IMR-90 (cell line): ENCODE results near the gene MARS1. TPM values are rescaled to one million over a fixed set of nuclear protein-coding genes. Genes with fewer than 3 reads are reported as not detected.

ENCODE experiments used
- ATAC-seq: fragments of 200-7000 bp; cut with Tn5 transposase; 2 replicates; pipeline ENCODE4 v1.9.1; 2020; ENCODE audit warnings: low read depth, mild to moderate bottlenecking, moderate library complexity
- BruUV-seq: library from RNA; stranded (reverse); fragments of 400-500 nt; replicated peaks from 2 replicates; lab custom pipeline; 2021; lab: Mats Ljungman, UMichigan
- CTCF ChIA-PET: fragments of 300-600 bp; formaldehyde crosslinking; extraction: SDS; loops from one replicate; lab custom pipeline; 2021; ENCODE audit warnings: antibody characterized with exemption; lab: Yijun Ruan, JAX
- POLR2A ChIA-PET: fragments of 300-600 bp; sonication (Branson Sonifier 250); formaldehyde crosslinking; loops from one replicate; lab custom pipeline; 2022; ENCODE audit warnings: antibody characterized with exemption; ENCODE audit not compliant: unreplicated experiment; lab: Charles Lee
- DNase-seq: peaks from one replicate; pipeline ENCODE4 v3.0.0; 2013
- H2AFZ ChIP-seq: replicated peaks from 2 replicates; pipeline ENCODE3; 2013; ENCODE audit warnings: low read length, mild to moderate bottlenecking; ENCODE audit not compliant: poor library complexity
- H2AK5ac ChIP-seq: 2 replicates; pipeline ENCODE4 v1.6.1; 2013; ENCODE audit warnings: low read depth, low read length, inconsistent platforms
- H2AK9ac ChIP-seq: replicated peaks from 2 replicates; pipeline ENCODE3; 2013; ENCODE audit warnings: mild to moderate bottlenecking, low read depth, low read length, moderate library complexity; ENCODE audit not compliant: poor library complexity
- H2BK120ac ChIP-seq: 2 replicates; pipeline ENCODE4 v1.6.1; 2013; ENCODE audit warnings: low read depth, low read length, inconsistent platforms
- H2BK15ac ChIP-seq: 3 replicates; pipeline ENCODE4 v1.6.1; 2013; ENCODE audit warnings: low read depth, low read length, inconsistent platforms
- H2BK20ac ChIP-seq: 2 replicates; pipeline ENCODE4 v1.6.1; 2013; ENCODE audit warnings: low read depth, mild to moderate bottlenecking, inconsistent platforms, low read length, moderate library complexity
- H2BK5ac ChIP-seq: 2 replicates; pipeline ENCODE4 v1.6.1; 2013; ENCODE audit warnings: mild to moderate bottlenecking, low read depth, low read length, inconsistent platforms; ENCODE audit not compliant: poor library complexity, severe bottlenecking
- H3K14ac ChIP-seq: replicated peaks from 2 replicates; pipeline ENCODE4 v1.6.1; 2013; ENCODE audit warnings: low read depth, low read length, inconsistent platforms
- H3K18ac ChIP-seq: 2 replicates; pipeline ENCODE4 v1.6.1; 2013; ENCODE audit warnings: low read depth, low read length, control low read depth
- H3K23ac ChIP-seq: 2 replicates; pipeline ENCODE4 v1.6.1; 2013; ENCODE audit warnings: low read depth, low read length, inconsistent platforms
- H3K27ac ChIP-seq: 2 replicates; pipeline ENCODE4 v1.5.1; 2013; ENCODE audit warnings: mild to moderate bottlenecking, control low read depth, low read length; ENCODE audit not compliant: insufficient read depth
- H3K27me3 ChIP-seq: 2 replicates; pipeline ENCODE4 v1.6.1; 2013; ENCODE audit warnings: low read length; ENCODE audit not compliant: control insufficient read depth, insufficient read depth
- H3K36me3 ChIP-seq: 2 replicates; pipeline ENCODE4 v1.6.1; 2013; ENCODE audit warnings: low read length, mixed read lengths; ENCODE audit not compliant: control insufficient read depth, insufficient read depth
- H3K4ac ChIP-seq: 2 replicates; pipeline ENCODE4 v1.6.1; 2013; ENCODE audit warnings: low read depth, low read length, inconsistent platforms
- H3K4me1 ChIP-seq: 2 replicates; pipeline ENCODE4 v1.6.1; 2013; ENCODE audit warnings: low read length, mixed read lengths; ENCODE audit not compliant: control insufficient read depth, insufficient read depth
- H3K4me2 ChIP-seq: 2 replicates; pipeline ENCODE4 v1.6.1; 2013; ENCODE audit warnings: low read depth, mild to moderate bottlenecking, control low read depth, low read length, moderate library complexity
- H3K4me3 ChIP-seq: 2 replicates; pipeline ENCODE4 v1.5.1; 2013; ENCODE audit warnings: low read depth, mild to moderate bottlenecking, control low read depth, low read length, moderate library complexity; ENCODE audit not compliant: insufficient read depth
- H3K56ac ChIP-seq: 2 replicates; pipeline ENCODE4 v1.6.1; 2013; ENCODE audit warnings: low read length, inconsistent platforms; ENCODE audit not compliant: insufficient read depth; ENCODE audit errors: extremely low read depth
- H3K79me1 ChIP-seq, 2 experiments: 2 replicates each; pipeline ENCODE4 v1.6.1; 2013; ENCODE audit warnings: low read length in 2 of 2, inconsistent platforms in 1 of 2, low read depth in 1 of 2
- H3K9ac ChIP-seq: 2 replicates; pipeline ENCODE4 v1.6.1; 2013; ENCODE audit warnings: low read depth, low read length, control low read depth
- H3K9me1 ChIP-seq: 2 replicates; pipeline ENCODE4 v1.6.1; 2013; ENCODE audit warnings: low read length, inconsistent platforms; ENCODE audit not compliant: insufficient read depth
- H3K9me3 ChIP-seq: 2 replicates; pipeline ENCODE4 v1.6.1; 2013; ENCODE audit warnings: low read length; ENCODE audit not compliant: control insufficient read depth, insufficient read depth
- H4K20me1 ChIP-seq: 2 replicates; pipeline ENCODE4 v1.6.1; 2013; ENCODE audit warnings: low read length, inconsistent platforms; ENCODE audit not compliant: insufficient read depth
- H4K5ac ChIP-seq: 2 replicates; pipeline ENCODE4 v1.6.1; 2013; ENCODE audit warnings: mild to moderate bottlenecking, low read depth, low read length, control low read depth
- H4K8ac ChIP-seq, 2 experiments: 2 replicates each; pipeline ENCODE4 v1.6.1; 2013; ENCODE audit warnings: low read depth in 2 of 2, low read length in 2 of 2, control low read depth in 1 of 2, inconsistent platforms in 1 of 2
- H4K91ac ChIP-seq: 2 replicates; pipeline ENCODE4 v1.6.1; 2013; ENCODE audit warnings: low read depth, low read length, inconsistent platforms; ENCODE audit not compliant: insufficient read depth
- BHLHE40 ChIP-seq: fragments of 150-350 bp; IDR thresholded peaks from 2 replicates; pipeline ENCODE4 v1.6.1; 2016; ENCODE audit warnings: mild to moderate bottlenecking, low read depth, low read length
- CTCF ChIP-seq: conservative IDR thresholded peaks from 2 replicates; pipeline ENCODE4 v1.5.1; 2012; ENCODE audit warnings: mild to moderate bottlenecking, low read depth, low read length, improper control_type of control experiment
- ELK1 ChIP-seq: fragments of 150-350 bp; IDR thresholded peaks from 2 replicates; pipeline ENCODE4 v1.6.1; 2016; ENCODE audit warnings: low read depth, mild to moderate bottlenecking, low read length, moderate library complexity, borderline replicate concordance
- FOS ChIP-seq: fragments of 150-350 bp; IDR thresholded peaks from 2 replicates; pipeline ENCODE4 v1.6.1; 2016; ENCODE audit warnings: low read depth, low read length
- MAFK ChIP-seq: IDR thresholded peaks from 2 replicates; pipeline ENCODE4 v1.6.1; 2012; ENCODE audit warnings: low read depth, low read length, improper control_type of control experiment
- NFE2L2 ChIP-seq: fragments of 150-350 bp; IDR thresholded peaks from 2 replicates; pipeline ENCODE4 v1.6.1; 2016; ENCODE audit warnings: low read depth, mild to moderate bottlenecking, low read length
- RAD21 ChIP-seq: IDR thresholded peaks from 2 replicates; pipeline ENCODE4 v1.6.1; 2012; ENCODE audit warnings: low read length, improper control_type of control experiment
- RCOR1 ChIP-seq: IDR thresholded peaks from 2 replicates; pipeline ENCODE4 v1.6.1; 2012; ENCODE audit warnings: mild to moderate bottlenecking, low read length, improper control_type of control experiment; ENCODE audit not compliant: insufficient replicate concordance
- RFX5 ChIP-seq: IDR thresholded peaks from 2 replicates; pipeline ENCODE4 v1.8.0; 2012; ENCODE audit warnings: low read depth, mild to moderate bottlenecking, low read length, moderate library complexity
- SMC3 ChIP-seq: fragments of 150-350 bp; IDR thresholded peaks from 2 replicates; pipeline ENCODE4 v1.6.1; 2016; ENCODE audit warnings: low read depth, mild to moderate bottlenecking, antibody characterized with exemption, low read length, moderate library complexity
- WGBS, 2 experiments: methylation state at CpG; one replicate each; pipeline versions ENCODE4 v1.1.5 to v1.1.7; 2013; ENCODE audit warnings: missing lambda C conversion rate in 2 of 2; ENCODE audit not compliant: insufficient read length in 1 of 2; ENCODE audit errors: extremely low coverage in 2 of 2; 5-methylcytosine and 5-hydroxymethylcytosine counted together
- dilution Hi-C: fragments of 300-500 bp; cut with HindIII; formaldehyde crosslinking; loops from one replicate; pipeline ENCODE4 v1.14.3; 2018; ENCODE audit warnings: low sequenced_read_pairs; ENCODE audit not compliant: unreplicated experiment
- in situ Hi-C: fragments of 300-500 bp; cut with MboI; formaldehyde crosslinking; loops from 3 replicates; pipeline ENCODE4 v1.14.3; 2019; ENCODE audit warnings: low sequenced_read_pairs, inconsistent platforms, mixed read lengths
- intact Hi-C: fragments of 100-400 bp; cut with micrococcal nuclease; formaldehyde crosslinking; loops from 2 replicates; pipeline ENCODE4 v1.10.0; 2022
- polyA plus RNA-seq, 3 experiments: library from polyadenylated mRNA; depleted of rRNA; stranded (reverse); fragments of >200 nt; gene quantifications; 2 replicates each; pipeline ENCODE4 v1.2.3, GENCODE V29; 2012; ENCODE audit warnings: low replicate concordance in 1 of 3
- total RNA-seq: library from RNA; depleted of rRNA; stranded (reverse); fragments of >200 nt; gene quantifications from 2 replicates; pipeline ENCODE4 v1.2.3, GENCODE V29; 2012
- TF ChIP-seq, protein P1 (sequence below): fragments of 150-350 bp; IDR thresholded peaks from 2 replicates; pipeline ENCODE4 v1.6.1; 2017; ENCODE audit warnings: mild to moderate bottlenecking, antibody characterized with exemption, low read length, low read depth

MARS1 gene
- total and polyA plus RNA-seq, 2 of the 4 experiments (the other 2 are of a cell fraction) = 156 to 164 TPM

DNA sequence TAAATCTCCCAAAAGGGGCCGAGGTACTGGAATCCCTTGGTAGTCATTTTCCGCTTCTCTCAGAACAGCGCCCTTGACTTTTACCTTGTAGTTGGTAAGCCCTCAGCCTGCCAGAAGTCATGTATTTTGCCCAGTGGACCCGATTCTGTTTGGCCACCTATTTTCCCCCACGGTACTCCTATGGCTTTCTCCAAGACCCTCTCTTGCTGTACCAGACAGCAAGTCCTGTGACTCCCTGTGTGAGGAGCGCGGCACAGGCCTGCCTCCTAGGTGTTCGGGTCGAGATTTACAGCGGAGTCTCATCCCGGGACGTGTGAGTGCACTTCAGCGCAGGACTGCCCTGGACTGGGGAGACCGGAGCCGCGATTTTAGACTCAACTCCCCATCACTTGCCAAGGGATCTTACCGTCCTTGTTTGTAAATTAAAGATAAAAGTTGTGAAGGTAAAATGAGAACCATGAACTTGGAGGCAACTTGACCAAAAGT lies 33.7 kb downstream of the MARS1 start (continued):
- no peak for TF ChIP-seq ELK1

DNA sequence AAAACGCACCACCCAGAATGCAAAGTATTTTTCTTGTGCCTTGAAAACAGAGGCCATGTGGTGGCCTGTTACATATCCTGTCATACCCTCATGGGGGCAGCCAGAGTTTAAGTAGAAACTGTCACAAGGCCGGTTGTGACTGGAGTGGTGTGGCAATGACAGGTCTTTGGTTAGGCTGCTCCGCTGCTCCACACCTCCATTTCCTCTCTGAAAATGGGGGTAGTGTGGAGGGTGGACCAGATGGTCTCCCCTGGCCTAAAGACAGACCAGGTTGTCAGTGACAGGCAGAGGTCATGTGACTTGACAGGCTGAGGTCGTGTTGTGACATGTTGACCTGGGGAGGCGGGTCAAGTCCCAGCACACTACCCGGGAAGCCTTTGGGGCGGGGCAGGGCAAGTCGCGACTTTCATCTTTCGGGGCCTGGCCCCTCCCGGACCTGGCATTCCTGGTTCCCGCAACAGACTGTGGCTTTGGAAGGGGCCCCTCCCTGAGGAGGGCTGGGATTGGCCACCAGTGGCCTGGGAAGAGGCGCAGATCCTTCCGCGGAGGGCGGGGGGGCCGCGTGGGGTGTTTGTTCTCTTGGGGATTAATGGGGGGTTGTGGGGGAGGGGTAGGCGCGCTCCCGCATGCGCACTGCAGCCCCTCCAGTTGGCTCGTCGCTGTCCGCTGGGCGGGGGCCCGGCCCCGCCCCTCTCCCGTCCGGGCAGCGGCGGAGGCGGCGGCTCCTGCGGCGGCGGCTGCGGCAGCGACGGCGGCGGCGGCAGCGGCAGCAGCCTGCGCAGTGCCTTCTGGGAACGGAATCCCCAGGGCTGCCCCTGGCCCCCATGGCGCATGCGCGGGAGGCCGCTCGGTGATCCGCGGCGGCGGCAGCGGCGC lies 34.4 kb downstream of the MARS1 start, which contains the start of gene MBD6:
Gene MBD6 (plus strand): TSS at position 814 of the 876 bp plus-strand sequence. CDS start 1,480 bp downstream, outside the sequence.
- peak within 1 kb of the TSS; percentile 93 for H2AFZ ChIP-seq
- peak within 1 kb of the TSS; percentile 91 for H3K56ac ChIP-seq
- H3K4me1 ChIP-seq = peaks cover 22% of the 10 kb centered on the region
- peak; percentile 48 for ATAC-seq
- H3K23ac ChIP-seq = peak within 1 kb of the TSS; percentile 100
- intact Hi-C loops (no loop called here), in situ Hi-C loops (no loop called here), dilution Hi-C loops (no loop called here)
- no peaks in the 10 kb centered on the region for H3K27me3 ChIP-seq
- peak within 1 kb of the TSS; percentile 59 for H3K4me3 ChIP-seq
- H4K8ac ChIP-seq = peak within 1 kb of the TSS; percentile 78 to 100
- peak within 1 kb of the TSS; percentile 100 for H2AK9ac ChIP-seq
- peaks cover 41% of the 10 kb centered on the region for H3K36me3 ChIP-seq
- peak within 1 kb of the TSS; percentile 100 for H3K14ac ChIP-seq
- H3K4me2 ChIP-seq = peak within 1 kb of the TSS; percentile 93
- BruUV-seq = no TSS peak
- H4K5ac ChIP-seq = peak within 1 kb of the TSS; percentile 85
- whole genome bisulfite sequencing, 2 experiments = 0% methylated on average over 12 of the region's 57 CpGs; no CpG with 5 or more reads in 1 of the 2 experiments
- peak within 1 kb of the TSS; percentile 98 for H2BK5ac ChIP-seq
- peak within 1 kb of the TSS; percentile 81 for H2BK15ac ChIP-seq
- peak within 1 kb of the TSS; percentile 91 for H3K9ac ChIP-seq
- POLR2A ChIA-PET = no interaction called here
- no peaks in the 10 kb centered on the region for H3K9me3 ChIP-seq
- DNase-seq = peak; percentile 91
- H3K4ac ChIP-seq = peak within 1 kb of the TSS; percentile 100
- H3K9me1 ChIP-seq = peaks cover 14% of the 10 kb centered on the region
- H3K18ac ChIP-seq = peak within 1 kb of the TSS; percentile 94
- peaks cover 53% of the 10 kb centered on the region for H4K20me1 ChIP-seq
- peak within 1 kb of the TSS; percentile 100 for H2AK5ac ChIP-seq
- H3K79me1 ChIP-seq = peaks cover 18 to 74% of the 10 kb centered on the region in 2 experiments
- peak within 1 kb of the TSS; percentile 99 for H2BK120ac ChIP-seq
- peak within 1 kb of the TSS; percentile 88 for H3K27ac ChIP-seq
- peak within 1 kb of the TSS; percentile 90 for H2BK20ac ChIP-seq
- peak within 1 kb of the TSS; percentile 96 for H4K91ac ChIP-seq
- CTCF ChIA-PET = no interaction called here
- TF ChIP-seq NFE2L2 (no peak), RCOR1 (no peak), FOS (no peak), SMC3 (no peak), RFX5 (no peak), BHLHE40 (peak; percentile 1; the same call in 1 of the 2 replicates), RAD21 (no peak), MAFK (no peak), CTCF (no peak)
- TF ChIP-seq, protein P1, sequence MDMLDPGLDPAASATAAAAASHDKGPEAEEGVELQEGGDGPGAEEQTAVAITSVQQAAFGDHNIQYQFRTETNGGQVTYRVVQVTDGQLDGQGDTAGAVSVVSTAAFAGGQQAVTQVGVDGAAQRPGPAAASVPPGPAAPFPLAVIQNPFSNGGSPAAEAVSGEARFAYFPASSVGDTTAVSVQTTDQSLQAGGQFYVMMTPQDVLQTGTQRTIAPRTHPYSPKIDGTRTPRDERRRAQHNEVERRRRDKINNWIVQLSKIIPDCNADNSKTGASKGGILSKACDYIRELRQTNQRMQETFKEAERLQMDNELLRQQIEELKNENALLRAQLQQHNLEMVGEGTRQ = peak; percentile 65; the same call in 1 of the 2 replicates
